ENCODE data around the gene IRF3. TPM values are rescaled to one million over a fixed set of nuclear protein-coding genes. Genes with fewer than 3 reads are reported as not detected.

IRF3 gene
- total RNA-seq, 1 experiment from 2014 or later, result 189 TPM

- Mint-ChIP-seq H3K36me3 (ENCODE audit: insufficient read depth, unreplicated experiment) (peaks cover 82% of the 10 kb centered on the region), H3K9me3 (ENCODE audit: low read depth, unreplicated experiment) (no peaks in the 10 kb centered on the region), H3K4me3 (ENCODE audit: low read depth, unreplicated experiment) (peak overlapping the region; percentile 83), H3K27me3 (ENCODE audit: unreplicated experiment) (no peaks in the 10 kb centered on the region), H3K27ac (ENCODE audit: unreplicated experiment) (peak overlapping the region; percentile 77), H3K4me1 (ENCODE audit: low read depth, unreplicated experiment) (peaks cover 13% of the 10 kb centered on the region)
- no peak for TF ChIP-seq CTCF (IDR thresholded peaks at IDR 0.05; ENCODE audit: unreplicated experiment)
- TSS peak; percentile 73 for BruUV-seq (replicated peaks)
- DNase-seq, result no peak
- intact Hi-C loops (cut with micrococcal nuclease; ENCODE audit: unreplicated experiment), result no loop called here
- CTCF ChIA-PET, result interaction anchor here (0.6 to 2.5 kb wide), 2 partner anchors 11 to 84 kb away, joined by 3 to 10 read pairs; partner anchors contain the start of gene PRMT1
These were observed 425 bp upstream of the IRF3 start for GRCh38 chr19:49666120-49666444.

GRCh38 chr19:49665036-49665350 is 664 bp downstream of the IRF3 start:
- BruUV-seq (replicated peaks), result no TSS peak
- intact Hi-C loops (cut with micrococcal nuclease; ENCODE audit: unreplicated experiment), result no loop called here
- Mint-ChIP-seq H3K4me1 (ENCODE audit: low read depth, unreplicated experiment) (peaks cover 13% of the 10 kb centered on the region), H3K27ac (ENCODE audit: unreplicated experiment) (peak overlapping the region; percentile 77), H3K27me3 (ENCODE audit: unreplicated experiment) (no peaks in the 10 kb centered on the region), H3K4me3 (ENCODE audit: low read depth, unreplicated experiment) (peak overlapping the region; percentile 83), H3K9me3 (ENCODE audit: low read depth, unreplicated experiment) (no peaks in the 10 kb centered on the region), H3K36me3 (ENCODE audit: insufficient read depth, unreplicated experiment) (peaks cover 84% of the 10 kb centered on the region)
- CTCF ChIA-PET, result interaction anchor here (0.7 to 2.5 kb wide), 2 partner anchors 10 to 12 kb away, joined by 7 to 10 read pairs; partner anchors contain the start of gene PRMT1
- DNase-seq, result no peak
- TF ChIP-seq CTCF (IDR thresholded peaks at IDR 0.05; ENCODE audit: unreplicated experiment), result no peak

- no peaks in the 10 kb centered on the region for H3K9me3 Mint-ChIP-seq (ENCODE audit: low read depth, unreplicated experiment)
- DNase-seq, result peak; percentile 96
- peak overlapping the region; percentile 83 for H3K4me3 Mint-ChIP-seq (ENCODE audit: low read depth, unreplicated experiment)
- BruUV-seq (replicated peaks), result no TSS peak
- intact Hi-C loops (cut with micrococcal nuclease; ENCODE audit: unreplicated experiment), result loop anchor here (1.0 kb wide), 1 partner anchor 24 kb away; the partner anchor contains the start of gene RRAS
- peak overlapping the region; percentile 77 for H3K27ac Mint-ChIP-seq (ENCODE audit: unreplicated experiment)
- CTCF ChIA-PET, result interaction anchor here (0.7 to 2.5 kb wide), 4 partner anchors 9 to 24 kb away, joined by 3 to 10 read pairs (median 5); partner anchors contain the start of genes PRMT1 and RRAS
- H3K36me3 Mint-ChIP-seq (ENCODE audit: insufficient read depth, unreplicated experiment), result peaks cover 87% of the 10 kb centered on the region
- no peak for TF ChIP-seq CTCF (IDR thresholded peaks at IDR 0.05; ENCODE audit: unreplicated experiment)
- no peaks in the 10 kb centered on the region for H3K27me3 Mint-ChIP-seq (ENCODE audit: unreplicated experiment)
- H3K4me1 Mint-ChIP-seq (ENCODE audit: low read depth, unreplicated experiment), result peaks cover 13% of the 10 kb centered on the region
These were observed 1.3 kb downstream of the IRF3 start for GRCh38 chr19:49664171-49665035.

GRCh38 chr19:49663224-49663623 is 2.4 kb downstream of the IRF3 start:
- intact Hi-C loops (cut with micrococcal nuclease; ENCODE audit: unreplicated experiment), result no loop called here
- Mint-ChIP-seq H3K9me3 (ENCODE audit: low read depth, unreplicated experiment) (no peaks in the 10 kb centered on the region), H3K27ac (ENCODE audit: unreplicated experiment) (no peak overlapping the region), H3K27me3 (ENCODE audit: unreplicated experiment) (no peaks in the 10 kb centered on the region), H3K4me1 (ENCODE audit: low read depth, unreplicated experiment) (peaks cover 13% of the 10 kb centered on the region), H3K4me3 (ENCODE audit: low read depth, unreplicated experiment) (peak overlapping the region; percentile 8), H3K36me3 (ENCODE audit: insufficient read depth, unreplicated experiment) (peaks cover 92% of the 10 kb centered on the region)
- CTCF ChIA-PET, result interaction anchor here (0.6 to 1.2 kb wide), 2 partner anchors 17 to 40 kb away, joined by 3 to 4 read pairs; no protein-coding TSS in a partner anchor
- DNase-seq, result no peak
- BruUV-seq (replicated peaks), result no TSS peak
- TF ChIP-seq CTCF (IDR thresholded peaks at IDR 0.05; ENCODE audit: unreplicated experiment), result no peak

Data from Calu3 (cell line).